HCT116 (cell line): ENCODE data around the gene SNCAIP. TPM values are rescaled to one million over a fixed set of nuclear protein-coding genes. Genes with fewer than 3 reads are reported as not detected.

Source experiments
- ATAC-seq: fragments of 200-7000 bp; cut with Tn5 transposase; 2 replicates; pipeline ENCODE4 v1.9.1; 2020; ENCODE audit warnings: mild to moderate bottlenecking, moderate library complexity
- BruUV-seq: library from RNA; stranded (reverse); fragments of 400-500 nt; replicated peaks from 2 replicates; lab custom pipeline; 2021; lab: Mats Ljungman, UMichigan
- CTCF ChIA-PET: fragments of 300-600 bp; sonication (Branson Sonifier 250); formaldehyde crosslinking; loops from one replicate; lab custom pipeline; 2021; ENCODE audit warnings: antibody characterized with exemption; lab: Charles Lee
- POLR2A ChIA-PET: fragments of 300-600, 350-600 bp; sonication (Branson Sonifier 250); formaldehyde crosslinking; loops from one replicate; lab custom pipeline; 2021; ENCODE audit warnings: antibody characterized with exemption; lab: Charles Lee
- RAD21 ChIA-PET, 2 experiments: fragments of 300-600 bp; sonication (Branson Sonifier 250); formaldehyde crosslinking; loops; one replicate each; lab custom pipeline; 2023; ENCODE audit warnings: low total read pairs in 2 of 2; ENCODE audit not compliant: uncharacterized antibody in 2 of 2, unreplicated experiment in 2 of 2, low non-redundant PET in 1 of 2; lab: Charles Lee
- DNase-seq: peaks from one replicate; pipeline ENCODE4 v3.0.0-alpha.2; 2010; ENCODE audit warnings: low read depth, low spot score
- H2AFZ ChIP-seq: fragments of 200-600 bp; shearing (Covaris generic), sonication (generic); 2 replicates; pipeline ENCODE4 v1.6.1; 2017; ENCODE audit warnings: low read depth, mixed run types, mixed read lengths, antibody characterized with exemption, low read length; ENCODE audit not compliant: poor library complexity, severe bottlenecking
- H3K27ac ChIP-seq: 2 replicates; pipeline ENCODE4 v1.5.1; 2012; ENCODE audit warnings: low read depth, low read length
- H3K27me3 ChIP-seq: fragments of 200-600 bp; sonication (generic); 2 replicates; pipeline ENCODE4 v1.6.1; 2016; ENCODE audit warnings: mixed run types, low read length, mixed read lengths; ENCODE audit not compliant: insufficient read depth
- H3K36me3 ChIP-seq, 2 experiments: fragments of 200-500 bp in 1 of 2; fragments of 200-600 bp in 1 of 2; sonication (Bioruptor generic) in 1 of 2; sonication (generic) in 1 of 2; 2 replicates each; pipeline versions ENCODE4 v1.5.1 to v1.6.1; 2014 to 2016; ENCODE audit warnings: low read length in 2 of 2, inconsistent platforms in 1 of 2, mixed read lengths in 1 of 2, mixed run types in 1 of 2; ENCODE audit not compliant: insufficient read depth in 2 of 2, control insufficient read depth in 1 of 2
- H3K4me1 ChIP-seq, 2 experiments: fragments of 200-600 bp in 1 of 2; sonication (generic) in 1 of 2; 2 replicates each; pipeline versions ENCODE4 v1.5.1 to v1.6.1; 2012 to 2017; ENCODE audit warnings: low read length in 2 of 2, inconsistent platforms in 1 of 2, mild to moderate bottlenecking in 1 of 2, mixed read lengths in 1 of 2, mixed run types in 1 of 2, moderate library complexity in 1 of 2; ENCODE audit not compliant: insufficient read depth in 2 of 2, control insufficient read depth in 1 of 2
- H3K4me2 ChIP-seq: fragments of 200-600 bp; sonication (generic); 2 replicates; pipeline ENCODE4 v1.6.1; 2017; ENCODE audit warnings: mixed run types, low read length, mixed read lengths
- H3K4me3 ChIP-seq, 2 experiments: fragments of 200-600 bp in 1 of 2; sonication (generic) in 1 of 2; replicated peaks in 1 of 2; 2 replicates each; pipeline ENCODE4 v1.5.1; 2011 to 2016; ENCODE audit warnings: low read length in 2 of 2, control low read depth in 1 of 2, low read depth in 1 of 2, mild to moderate bottlenecking in 1 of 2, mixed read lengths in 1 of 2, mixed run types in 1 of 2
- H3K79me2 ChIP-seq: fragments of 200-600 bp; sonication (generic); 2 replicates; pipeline ENCODE4 v1.6.1; 2017; ENCODE audit warnings: mild to moderate bottlenecking, mixed run types, low read length, moderate library complexity, mixed read lengths; ENCODE audit not compliant: insufficient read depth
- H3K9ac ChIP-seq: fragments of 200-600 bp; sonication (generic); 2 replicates; pipeline ENCODE4 v1.6.1; 2016; ENCODE audit warnings: low read length, mixed read lengths
- H3K9me2 ChIP-seq: fragments of 200-600 bp; sonication (generic), shearing (Covaris generic); 2 replicates; pipeline ENCODE4 v1.6.1; 2017; ENCODE audit warnings: mixed run types, mild to moderate bottlenecking, moderate library complexity; ENCODE audit not compliant: insufficient read depth
- H3K9me3 ChIP-seq, 2 experiments: fragments of 200-500 bp in 1 of 2; fragments of 200-600 bp in 1 of 2; sonication (Bioruptor generic) in 1 of 2; sonication (generic) in 1 of 2; 2 replicates each; pipeline ENCODE4 v1.6.1; 2014 to 2017; ENCODE audit warnings: low read length in 2 of 2, mixed read lengths in 2 of 2, inconsistent platforms in 1 of 2, low read depth in 1 of 2, mild to moderate bottlenecking in 1 of 2, mixed run types in 1 of 2, moderate library complexity in 1 of 2; ENCODE audit not compliant: control insufficient read depth in 1 of 2, insufficient read depth in 1 of 2
- H4K20me1 ChIP-seq: fragments of 200-600 bp; sonication (generic), shearing (Covaris generic); 2 replicates; pipeline ENCODE4 v1.6.1; 2017; ENCODE audit warnings: mixed run types, mild to moderate bottlenecking, moderate library complexity; ENCODE audit not compliant: insufficient read depth
- CEBPB ChIP-seq: IDR thresholded peaks from 2 replicates; pipeline ENCODE4 v1.6.1; 2012; ENCODE audit warnings: low read depth
- ELF1 ChIP-seq: IDR thresholded peaks from 2 replicates; pipeline ENCODE4 v1.6.1; 2012; ENCODE audit warnings: low read depth, borderline replicate concordance
- EZH2 ChIP-seq: fragments of 200-600 bp; sonication (generic); IDR thresholded peaks from 2 replicates; pipeline ENCODE4 v1.6.1; 2017; ENCODE audit warnings: antibody characterized with exemption, mixed run types
- JUND ChIP-seq: IDR thresholded peaks from 2 replicates; pipeline ENCODE4 v1.6.1; 2012
- MAX ChIP-seq: IDR thresholded peaks from 2 replicates; pipeline ENCODE4 v1.6.1; 2012
- POLR2A ChIP-seq: IDR thresholded peaks from 2 replicates; pipeline ENCODE4 v1.7.0; 2011; ENCODE audit warnings: borderline replicate concordance; ENCODE audit not compliant: insufficient read depth, insufficient read length; ENCODE audit errors: extremely low read depth
- POLR2AphosphoS5 ChIP-seq: IDR thresholded peaks from 2 replicates; pipeline ENCODE4 v1.6.1; 2011; ENCODE audit warnings: mild to moderate bottlenecking, low read depth, low read length, moderate library complexity
- RAD21 ChIP-seq: IDR thresholded peaks from 2 replicates; pipeline ENCODE4 v1.6.1; 2012; ENCODE audit warnings: low read depth, mild to moderate bottlenecking
- SIN3A ChIP-seq: IDR thresholded peaks from 2 replicates; pipeline ENCODE4 v1.6.1; 2012; ENCODE audit warnings: low read depth
- SP1 ChIP-seq: IDR thresholded peaks from 2 replicates; pipeline ENCODE4 v1.6.1; 2012; ENCODE audit warnings: low read depth
- TCF7L2 ChIP-seq: IDR thresholded peaks from 2 replicates; pipeline ENCODE4 v1.7.0; 2011; ENCODE audit warnings: borderline replicate concordance, inconsistent platforms; ENCODE audit not compliant: insufficient read depth, insufficient read length; ENCODE audit errors: extremely low read depth
- YY1 ChIP-seq: IDR thresholded peaks from 2 replicates; pipeline ENCODE4 v1.6.1; 2011; ENCODE audit warnings: low read length, low read depth, moderate library complexity, mild to moderate bottlenecking; ENCODE audit not compliant: insufficient replicate concordance; ENCODE audit errors: extremely low read depth
- ZNF274 ChIP-seq: fragments of 200-500 bp; sonication (Bioruptor generic); IDR thresholded peaks from 2 replicates; pipeline ENCODE4 v1.6.1; 2014; ENCODE audit warnings: mild to moderate bottlenecking, low read depth, low read length, inconsistent platforms
- intact Hi-C: fragments of 100-400 bp; cut with micrococcal nuclease; formaldehyde crosslinking; loops from 2 replicates; pipeline ENCODE4 v1.10.0; 2022
- total RNA-seq: library from RNA; stranded (reverse); gene quantifications from one replicate; pipeline ENCODE4 v1.2.1, GENCODE V29; 2021; ENCODE audit not compliant: unreplicated experiment
- TF ChIP-seq, protein P1 (sequence below), 3 experiments: fragments of 200-600 bp in 1 of 3; sonication (generic) in 1 of 3; IDR thresholded peaks in 2 of 3; conservative IDR thresholded peaks in 1 of 3; 2 replicates each; pipeline ENCODE4 v1.5.1; 2012 to 2017; ENCODE audit warnings: low read depth in 2 of 3, low read length in 2 of 3, antibody characterized with exemption in 1 of 3, borderline replicate concordance in 1 of 3, control low read depth in 1 of 3, mild to moderate bottlenecking in 1 of 3, mixed read lengths in 1 of 3, mixed run types in 1 of 3, moderate library complexity in 1 of 3; ENCODE audit not compliant: insufficient read depth in 1 of 3
- TF ChIP-seq, protein P2 (sequence below): IDR thresholded peaks from 2 replicates; pipeline ENCODE4 v1.6.1; 2011; ENCODE audit warnings: mild to moderate bottlenecking, low read length, moderate library complexity; ENCODE audit not compliant: insufficient replicate concordance; ENCODE audit errors: extremely low read depth

Gene SNCAIP
- total RNA-seq, 1 experiment from 2014 or later = not detected

DNA sequence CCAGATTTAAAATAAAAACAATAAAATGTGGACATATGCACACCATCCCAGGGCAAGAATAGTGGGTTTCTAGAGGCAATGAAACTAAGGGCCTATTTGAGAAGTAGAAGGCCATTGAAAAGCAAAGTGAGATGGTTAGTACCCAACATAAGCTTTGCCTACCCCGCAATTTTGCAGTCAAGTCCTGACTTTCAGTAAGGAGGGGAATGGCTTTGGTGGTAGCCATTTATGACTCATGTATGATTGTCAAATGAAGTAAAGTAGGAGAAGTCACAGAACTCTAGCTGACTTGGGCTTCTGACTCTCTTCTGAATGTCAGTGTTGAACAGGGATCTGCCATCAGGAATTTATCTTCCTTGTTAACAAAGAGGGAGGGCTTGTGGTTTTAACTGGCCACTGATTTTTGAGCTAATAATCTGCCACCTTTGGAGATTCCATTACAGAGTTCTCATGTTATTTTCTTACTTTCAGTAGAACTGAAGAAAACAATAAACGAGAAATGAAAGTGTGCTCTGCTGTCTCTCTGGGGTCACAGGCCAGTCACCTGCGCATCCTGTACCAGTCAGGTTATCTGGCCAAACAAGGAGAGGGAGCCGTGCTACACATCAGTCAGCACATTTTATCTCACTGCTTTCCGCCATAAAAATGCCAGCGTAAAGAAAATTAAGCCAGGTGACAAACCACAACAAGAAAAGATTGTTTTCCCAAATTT lies 14.3 kb upstream of the SNCAIP start:
- no peak for TF ChIP-seq YY1
- TF ChIP-seq ZNF274 = no peak
- no peak for TF ChIP-seq MAX
- TF ChIP-seq POLR2AphosphoS5 = no peak
- no peak for TF ChIP-seq RAD21
- no peak for TF ChIP-seq ELF1
- no peak for TF ChIP-seq SIN3A
- no peak for TF ChIP-seq SP1
- no peak for TF ChIP-seq TCF7L2
- TF ChIP-seq, protein P1, sequence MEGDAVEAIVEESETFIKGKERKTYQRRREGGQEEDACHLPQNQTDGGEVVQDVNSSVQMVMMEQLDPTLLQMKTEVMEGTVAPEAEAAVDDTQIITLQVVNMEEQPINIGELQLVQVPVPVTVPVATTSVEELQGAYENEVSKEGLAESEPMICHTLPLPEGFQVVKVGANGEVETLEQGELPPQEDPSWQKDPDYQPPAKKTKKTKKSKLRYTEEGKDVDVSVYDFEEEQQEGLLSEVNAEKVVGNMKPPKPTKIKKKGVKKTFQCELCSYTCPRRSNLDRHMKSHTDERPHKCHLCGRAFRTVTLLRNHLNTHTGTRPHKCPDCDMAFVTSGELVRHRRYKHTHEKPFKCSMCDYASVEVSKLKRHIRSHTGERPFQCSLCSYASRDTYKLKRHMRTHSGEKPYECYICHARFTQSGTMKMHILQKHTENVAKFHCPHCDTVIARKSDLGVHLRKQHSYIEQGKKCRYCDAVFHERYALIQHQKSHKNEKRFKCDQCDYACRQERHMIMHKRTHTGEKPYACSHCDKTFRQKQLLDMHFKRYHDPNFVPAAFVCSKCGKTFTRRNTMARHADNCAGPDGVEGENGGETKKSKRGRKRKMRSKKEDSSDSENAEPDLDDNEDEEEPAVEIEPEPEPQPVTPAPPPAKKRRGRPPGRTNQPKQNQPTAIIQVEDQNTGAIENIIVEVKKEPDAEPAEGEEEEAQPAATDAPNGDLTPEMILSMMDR (IDR thresholded peaks at IDR 0.05 in 2 of 3, conservative IDR thresholded peaks at IDR 0.05 in 1 of 3; ENCODE audit: borderline replicate concordance in 1 of 3, insufficient read depth in 1 of 3, low read depth in 2 of 3, low read length in 2 of 3) = no peak
- no peak for TF ChIP-seq CEBPB
- no peak for TF ChIP-seq JUND
- no peak for TF ChIP-seq EZH2
- TF ChIP-seq POLR2A = no peak
- TF ChIP-seq, protein P2, sequence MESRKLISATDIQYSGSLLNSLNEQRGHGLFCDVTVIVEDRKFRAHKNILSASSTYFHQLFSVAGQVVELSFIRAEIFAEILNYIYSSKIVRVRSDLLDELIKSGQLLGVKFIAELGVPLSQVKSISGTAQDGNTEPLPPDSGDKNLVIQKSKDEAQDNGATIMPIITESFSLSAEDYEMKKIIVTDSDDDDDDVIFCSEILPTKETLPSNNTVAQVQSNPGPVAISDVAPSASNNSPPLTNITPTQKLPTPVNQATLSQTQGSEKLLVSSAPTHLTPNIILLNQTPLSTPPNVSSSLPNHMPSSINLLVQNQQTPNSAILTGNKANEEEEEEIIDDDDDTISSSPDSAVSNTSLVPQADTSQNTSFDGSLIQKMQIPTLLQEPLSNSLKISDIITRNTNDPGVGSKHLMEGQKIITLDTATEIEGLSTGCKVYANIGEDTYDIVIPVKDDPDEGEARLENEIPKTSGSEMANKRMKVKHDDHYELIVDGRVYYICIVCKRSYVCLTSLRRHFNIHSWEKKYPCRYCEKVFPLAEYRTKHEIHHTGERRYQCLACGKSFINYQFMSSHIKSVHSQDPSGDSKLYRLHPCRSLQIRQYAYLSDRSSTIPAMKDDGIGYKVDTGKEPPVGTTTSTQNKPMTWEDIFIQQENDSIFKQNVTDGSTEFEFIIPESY = no peak
- Histone ChIP-seq H2AFZ (no peak overlapping the region), H3K4me2 (no peak overlapping the region), H3K4me3 (no peak overlapping the region), H3K36me3 (no peaks in the 10 kb centered on the region), H4K20me1 (no peaks in the 10 kb centered on the region), H3K9me3 (no peaks in the 10 kb centered on the region), H3K9me2 (no peaks in the 10 kb centered on the region), H3K27me3 (no peaks in the 10 kb centered on the region), H3K79me2 (no peaks in the 10 kb centered on the region), H3K4me1 (no peaks in the 10 kb centered on the region), H3K9ac (no peak overlapping the region), H3K27ac (no peak overlapping the region)
- ATAC-seq (no peak), DNase-seq (no peak)
- POLR2A ChIA-PET = no interaction called here
- CTCF ChIA-PET = no interaction called here
- RAD21 ChIA-PET = no interaction called here
- BruUV-seq = no TSS peak
- intact Hi-C loops = no loop called here
